Endothelial cell (in vitro differentiated cells): ENCODE results near the gene PTPN5. TPM values are rescaled to one million over a fixed set of nuclear protein-coding genes. Genes with fewer than 3 reads are reported as not detected.
"Not testable (repeated sequence)": the region's sequence is repeated elsewhere in the genome, so short reads cannot be mapped to it uniquely, and the experiment has no call there.

ENCODE experiments used
- DNase-seq: peaks from one replicate; pipeline ENCODE4 v3.0.0; 2021; ENCODE audit warnings: low spot score
- H3K27ac Mint-ChIP-seq: one replicate; pipeline ENCODE4 v1.8.0; 2021; ENCODE audit warnings: mixed read lengths, inconsistent platforms; ENCODE audit not compliant: unreplicated experiment
- H3K27me3 Mint-ChIP-seq: one replicate; pipeline ENCODE4 v1.8.0; 2021; ENCODE audit warnings: mild to moderate bottlenecking, moderate library complexity, mixed read lengths, inconsistent platforms; ENCODE audit not compliant: unreplicated experiment
- H3K36me3 Mint-ChIP-seq: one replicate; pipeline ENCODE4 v1.8.0; 2021; ENCODE audit warnings: mild to moderate bottlenecking, low read depth, mixed read lengths, inconsistent platforms; ENCODE audit not compliant: unreplicated experiment
- H3K4me1 Mint-ChIP-seq: one replicate; pipeline ENCODE4 v1.8.0; 2021; ENCODE audit warnings: mild to moderate bottlenecking, mixed read lengths, inconsistent platforms; ENCODE audit not compliant: unreplicated experiment
- H3K4me3 Mint-ChIP-seq: one replicate; pipeline ENCODE4 v1.8.0; 2021; ENCODE audit warnings: mild to moderate bottlenecking, mixed read lengths, inconsistent platforms; ENCODE audit not compliant: unreplicated experiment
- H3K9me3 Mint-ChIP-seq: one replicate; pipeline ENCODE4 v1.8.0; 2021; ENCODE audit warnings: mixed read lengths, inconsistent platforms; ENCODE audit not compliant: unreplicated experiment
- CTCF ChIP-seq: fragments of 200-600 bp; sonication (generic); IDR thresholded peaks from one replicate; pipeline ENCODE4 v1.5.0; 2021; ENCODE audit warnings: antibody characterized with exemption; ENCODE audit not compliant: unreplicated experiment
- long read RNA-seq: library from polyadenylated mRNA; unstranded; transcript quantifications from one replicate; pipeline ENCODE4 v2.0.0, GENCODE V29; 2020; ENCODE audit not compliant: unreplicated experiment
- total RNA-seq: library from RNA; stranded (reverse); fragmentation: NEBNext Ultra II Directional; extraction: Animal tissue kit (Norgen Biotek cat#: 25700); gene quantifications from one replicate; pipeline ENCODE4 v1.2.1, GENCODE V29; 2021; ENCODE audit not compliant: unreplicated experiment

Gene PTPN5
- total RNA-seq, result 16.4 TPM
- long read RNA-seq, partial matches to known transcripts, result 2 of 10 reads
- long read RNA-seq, other reads (novel, unspliced or antisense), result 5 of 10 reads

GRCh38 chr11:18791207-18791968 is at the start of gene PTPN5:
TSS of gene PTPN5 (minus strand) at chr11:18791798. CDS start at chr11:18771958, 19,840 bp downstream.
- H3K36me3 Mint-ChIP-seq, result no peaks in the 10 kb centered on the region
- TF ChIP-seq CTCF, result no peak
- peaks cover 2% of the 10 kb centered on the region for H3K27me3 Mint-ChIP-seq
- peaks cover 12% of the 10 kb centered on the region for H3K4me1 Mint-ChIP-seq
- no peaks in the 10 kb centered on the region for H3K9me3 Mint-ChIP-seq
- DNase-seq, result peak; percentile 29
- H3K4me3 Mint-ChIP-seq, result peak within 1 kb of the TSS; percentile 90
- H3K27ac Mint-ChIP-seq, result no peak within 1 kb of the TSS

- H3K27me3 Mint-ChIP-seq, result peaks cover 1% of the 10 kb centered on the region
- H3K4me1 Mint-ChIP-seq, result no peaks in the 10 kb centered on the region
- no peaks in the 10 kb centered on the region for H3K9me3 Mint-ChIP-seq
- no peak for DNase-seq
- H3K36me3 Mint-ChIP-seq, result peaks cover 4% of the 10 kb centered on the region
- H3K27ac Mint-ChIP-seq, result no peak overlapping the region
- no peak overlapping the region for H3K4me3 Mint-ChIP-seq
- no peak for TF ChIP-seq CTCF
Observed at GRCh38 chr11:18836417-18836816, 44.8 kb upstream of the PTPN5 start.

GRCh38 chr11:18834754-18835466 is 43.3 kb upstream of the PTPN5 start:
- no peak overlapping the region for H3K27ac Mint-ChIP-seq
- H3K36me3 Mint-ChIP-seq, result no peaks in the 10 kb centered on the region
- H3K9me3 Mint-ChIP-seq, result no peaks in the 10 kb centered on the region
- TF ChIP-seq CTCF, result no peak
- H3K4me3 Mint-ChIP-seq, result no peak overlapping the region
- peaks cover 6% of the 10 kb centered on the region for H3K4me1 Mint-ChIP-seq
- peaks cover 3% of the 10 kb centered on the region for H3K27me3 Mint-ChIP-seq
- DNase-seq, result no peak

GRCh38 chr11:18820160-18820559 is 28.6 kb upstream of the PTPN5 start:
- Mint-ChIP-seq H3K27ac (peak overlapping the region; percentile 78), H3K4me1 (peaks cover 31% of the 10 kb centered on the region)
- not testable (repeated sequence) for H3K4me3 Mint-ChIP-seq, DNase-seq, H3K36me3 Mint-ChIP-seq, H3K27me3 Mint-ChIP-seq, H3K9me3 Mint-ChIP-seq

- no peak for TF ChIP-seq CTCF
- Mint-ChIP-seq H3K4me3 (no peak overlapping the region), H3K4me1 (peaks cover 8% of the 10 kb centered on the region), H3K9me3 (no peaks in the 10 kb centered on the region), H3K27me3 (peaks cover 2% of the 10 kb centered on the region), H3K36me3 (no peaks in the 10 kb centered on the region), H3K27ac (no peak overlapping the region)
- DNase-seq, result no peak
Observed at GRCh38 chr11:18804199-18804999, 12.8 kb upstream of the PTPN5 start.
